ENCODE data around the gene PON3.

GRCh38 chr7:95427166-95427565, 31.0 kb upstream of the PON3 start:
- no peak for TF ChIP-seq CTCF (IDR thresholded peaks at IDR 0.05)
- no peak for TF ChIP-seq POLR2A (IDR thresholded peaks at IDR 0.05)

All from esophagus squamous epithelium (tissue), 4 donors.